ENCODE results near the gene MAP3K4.

DNA sequence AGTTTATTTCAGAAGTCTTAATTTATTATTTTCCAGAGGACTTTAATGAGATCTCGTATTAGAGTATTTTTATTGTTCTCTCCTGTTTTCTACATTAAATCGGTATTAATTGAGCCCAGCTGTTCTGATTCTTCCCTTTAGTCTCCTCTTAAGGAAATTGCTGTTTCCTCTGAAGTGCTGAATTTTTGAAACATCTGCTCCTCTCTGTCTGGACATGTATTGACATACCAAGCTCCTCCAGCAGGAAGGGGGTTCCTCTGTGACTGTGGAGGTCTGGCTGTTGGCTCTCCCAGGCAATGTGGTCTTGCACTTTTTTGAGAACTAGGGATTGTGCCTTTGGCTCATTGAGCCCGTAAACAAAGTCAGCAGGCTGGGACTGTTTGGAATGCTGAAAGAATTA is 74.9 kb downstream of the MAP3K4 start:
- TF ChIP-seq CTCF (IDR thresholded peaks at IDR 0.05): no peak
- TF ChIP-seq POLR2A (IDR thresholded peaks at IDR 0.05): no peak

Data from lower leg skin (tissue), 3 donors.